Measurements from ENCODE around the gene MARF1. TPM values are rescaled to one million over a fixed set of nuclear protein-coding genes. Genes with fewer than 3 reads are reported as not detected.
"Not testable (repeated sequence)": the region's sequence is repeated elsewhere in the genome, so short reads cannot be mapped to it uniquely, and the experiment has no call there.

MARF1 gene, protein sequence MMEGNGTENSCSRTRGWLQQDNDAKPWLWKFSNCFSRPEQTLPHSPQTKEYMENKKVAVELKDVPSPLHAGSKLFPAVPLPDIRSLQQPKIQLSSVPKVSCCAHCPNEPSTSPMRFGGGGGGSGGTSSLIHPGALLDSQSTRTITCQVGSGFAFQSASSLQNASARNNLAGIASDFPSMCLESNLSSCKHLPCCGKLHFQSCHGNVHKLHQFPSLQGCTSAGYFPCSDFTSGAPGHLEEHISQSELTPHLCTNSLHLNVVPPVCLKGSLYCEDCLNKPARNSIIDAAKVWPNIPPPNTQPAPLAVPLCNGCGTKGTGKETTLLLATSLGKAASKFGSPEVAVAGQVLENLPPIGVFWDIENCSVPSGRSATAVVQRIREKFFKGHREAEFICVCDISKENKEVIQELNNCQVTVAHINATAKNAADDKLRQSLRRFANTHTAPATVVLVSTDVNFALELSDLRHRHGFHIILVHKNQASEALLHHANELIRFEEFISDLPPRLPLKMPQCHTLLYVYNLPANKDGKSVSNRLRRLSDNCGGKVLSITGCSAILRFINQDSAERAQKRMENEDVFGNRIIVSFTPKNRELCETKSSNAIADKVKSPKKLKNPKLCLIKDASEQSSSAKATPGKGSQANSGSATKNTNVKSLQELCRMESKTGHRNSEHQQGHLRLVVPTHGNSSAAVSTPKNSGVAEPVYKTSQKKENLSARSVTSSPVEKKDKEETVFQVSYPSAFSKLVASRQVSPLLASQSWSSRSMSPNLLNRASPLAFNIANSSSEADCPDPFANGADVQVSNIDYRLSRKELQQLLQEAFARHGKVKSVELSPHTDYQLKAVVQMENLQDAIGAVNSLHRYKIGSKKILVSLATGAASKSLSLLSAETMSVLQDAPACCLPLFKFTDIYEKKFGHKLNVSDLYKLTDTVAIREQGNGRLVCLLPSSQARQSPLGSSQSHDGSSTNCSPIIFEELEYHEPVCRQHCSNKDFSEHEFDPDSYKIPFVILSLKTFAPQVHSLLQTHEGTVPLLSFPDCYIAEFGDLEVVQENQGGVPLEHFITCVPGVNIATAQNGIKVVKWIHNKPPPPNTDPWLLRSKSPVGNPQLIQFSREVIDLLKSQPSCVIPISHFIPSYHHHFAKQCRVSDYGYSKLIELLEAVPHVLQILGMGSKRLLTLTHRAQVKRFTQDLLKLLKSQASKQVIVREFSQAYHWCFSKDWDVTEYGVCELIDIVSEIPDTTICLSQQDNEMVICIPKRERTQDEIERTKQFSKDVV (N-terminal part only)
- total RNA-seq: 53.6 TPM
- long read RNA-seq, transcript MARF1-209 (2 exons, 489 nt): major isoform, 5 of 15 reads
- long read RNA-seq, partial matches to known transcripts: 3 of 15 reads
- long read RNA-seq, other reads (novel, unspliced or antisense): 7 of 15 reads

DNA sequence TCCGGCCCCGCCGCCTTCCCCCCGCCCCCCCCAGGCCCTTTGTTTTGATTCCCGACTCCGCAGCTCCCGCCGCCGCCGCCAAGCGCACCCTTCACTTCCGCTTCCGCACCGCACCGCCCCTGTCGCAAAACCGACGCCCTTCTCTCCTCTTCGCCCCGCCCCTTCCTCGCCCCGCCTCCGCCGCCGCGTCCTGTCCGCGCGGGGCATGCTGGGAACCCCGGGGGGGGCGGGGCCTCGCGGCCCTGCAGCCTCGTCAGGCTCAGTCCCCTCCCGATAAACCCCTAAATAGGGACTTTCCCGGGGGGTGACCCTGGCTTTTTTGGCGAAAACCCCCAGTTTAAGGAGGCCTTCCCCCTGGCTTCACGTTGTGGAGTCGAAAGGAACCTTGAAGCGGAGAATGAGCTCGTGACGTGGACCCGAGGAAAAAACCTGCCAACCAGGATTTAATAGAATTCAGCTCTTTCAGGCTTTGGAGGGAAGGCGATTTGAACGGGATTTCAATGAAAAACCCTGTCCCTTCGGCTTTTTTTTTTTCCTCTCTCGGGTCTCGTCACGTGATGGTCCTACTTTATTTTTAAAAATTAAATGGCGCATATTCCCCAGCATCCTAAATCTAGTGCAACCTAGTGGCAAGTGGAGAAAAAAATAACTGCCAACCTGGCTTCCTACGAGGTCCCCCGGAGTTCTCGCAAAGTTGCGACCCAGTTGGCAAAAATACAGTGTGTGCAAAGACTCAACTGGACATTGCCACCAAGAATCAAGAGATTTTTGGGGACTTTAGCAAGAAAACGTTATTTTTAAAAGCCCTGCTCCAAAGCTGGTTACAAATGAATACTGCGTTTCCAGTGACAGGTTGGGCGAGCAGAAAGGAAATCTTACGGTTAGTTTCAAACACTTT is at the start of gene MARF1:
Gene MARF1, minus strand, starts transcription at position 107 of the 898 bp plus-strand sequence. CDS start 3,921 bp downstream, outside the sequence.
- peak; percentile 100 for DNase-seq
- intact Hi-C loops (cut with micrococcal nuclease): no loop called here
- ATAC-seq: peak; percentile 98

DNA sequence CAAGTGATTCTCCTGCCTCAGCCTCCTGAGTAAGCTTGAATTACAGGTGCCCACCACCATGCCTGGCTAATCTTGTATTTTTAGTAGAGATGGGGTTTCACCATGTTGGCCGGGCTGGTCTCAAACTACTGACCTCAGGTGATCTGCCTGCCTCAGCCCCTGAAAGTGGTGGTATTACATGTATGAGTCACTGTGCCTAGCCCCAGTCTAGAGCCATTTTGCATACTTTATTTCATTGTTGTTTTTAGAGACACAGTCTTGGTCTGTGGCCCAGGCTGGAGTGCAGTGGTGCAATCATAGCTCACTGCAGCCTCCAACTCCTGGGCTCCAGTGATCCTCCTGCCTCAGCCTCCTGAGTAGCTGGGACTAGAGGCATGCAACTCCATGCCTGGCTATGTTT is 49.6 kb upstream of the MARF1 start:
- intact Hi-C loops (cut with micrococcal nuclease); ATAC-seq; DNase-seq: not testable (repeated sequence)

DNA sequence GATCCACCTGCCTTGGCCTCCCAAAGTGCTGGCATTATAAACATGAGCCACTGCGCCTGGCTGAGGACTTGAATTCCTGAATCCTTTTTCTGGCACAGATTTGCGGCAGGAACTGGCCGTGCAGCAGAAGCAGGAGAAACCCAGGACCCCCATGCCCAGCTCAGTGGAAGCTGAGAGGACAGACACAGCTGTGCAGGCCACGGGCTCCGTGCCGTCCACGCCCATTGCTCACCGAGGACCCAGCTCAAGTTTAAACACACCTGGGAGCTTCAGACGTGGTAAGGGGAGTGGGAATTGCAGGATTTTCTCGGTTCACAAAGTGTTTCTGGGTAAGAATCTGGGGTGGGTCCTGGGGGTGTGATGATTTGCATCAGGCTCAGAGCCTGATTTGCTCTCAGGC is 48.1 kb upstream of the MARF1 start:
- intact Hi-C loops (cut with micrococcal nuclease): no loop called here
- no peak for ATAC-seq
- DNase-seq: no peak

DNA sequence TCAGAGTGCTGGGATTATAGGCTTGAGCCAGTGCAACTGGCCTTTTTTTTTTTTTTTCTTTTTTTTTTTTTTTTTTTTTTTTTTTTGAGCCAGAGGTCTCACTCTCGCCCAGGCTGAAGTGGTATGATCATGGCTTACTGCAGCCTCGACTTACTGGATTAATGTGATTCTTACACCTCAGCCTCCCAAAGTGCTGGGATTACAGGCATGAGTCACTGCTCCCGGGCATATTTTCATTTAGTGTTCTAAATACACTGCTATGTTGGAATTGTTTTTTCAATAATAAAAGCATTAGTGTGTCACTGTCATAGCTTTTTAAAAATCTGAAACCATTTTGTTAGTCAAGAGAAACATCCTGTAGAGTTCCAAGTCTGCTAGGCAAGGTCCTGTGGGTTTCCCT is 47.3 kb upstream of the MARF1 start:
- ATAC-seq (no peak), DNase-seq (no peak)
- intact Hi-C loops (cut with micrococcal nuclease): no loop called here

DNA sequence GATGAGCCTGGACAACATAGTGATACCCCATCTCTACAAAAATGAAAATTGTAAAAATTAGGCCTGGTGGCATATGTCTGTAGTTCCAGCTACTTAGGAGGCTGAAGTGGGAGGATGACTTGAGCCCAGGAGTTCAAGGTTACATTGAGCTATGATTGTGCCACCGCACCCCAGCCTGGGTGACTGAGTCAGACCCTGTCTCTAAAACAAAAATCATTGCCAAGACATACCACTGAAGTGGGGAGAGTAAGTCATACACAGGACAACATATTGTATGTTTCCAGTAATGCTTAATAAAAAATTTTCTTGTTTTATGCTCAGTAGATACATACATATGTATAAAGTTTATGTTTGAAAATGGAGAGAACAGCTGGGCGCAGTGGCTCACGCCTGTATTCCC is 46.3 kb upstream of the MARF1 start:
- ATAC-seq (no peak), DNase-seq (no peak)
- intact Hi-C loops (cut with micrococcal nuclease): no loop called here

DNA sequence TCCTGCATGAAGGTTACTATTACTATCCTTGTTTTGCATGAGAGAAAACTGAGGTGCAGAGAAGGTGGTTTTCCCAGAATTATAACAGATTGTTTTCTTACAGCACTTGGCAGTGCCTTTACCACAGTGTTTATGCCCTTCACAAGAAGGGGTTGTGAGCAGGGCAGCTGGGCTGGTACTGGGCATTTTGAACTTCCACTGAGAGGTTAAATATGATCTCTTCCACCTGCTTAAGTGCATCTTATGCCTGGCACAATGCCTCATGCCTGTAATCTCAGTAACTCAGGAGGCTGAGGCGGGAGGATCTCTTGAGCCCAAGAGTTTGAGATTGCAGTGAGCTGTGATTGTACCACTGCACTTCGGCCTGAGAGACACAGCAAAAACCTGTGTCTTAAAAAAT is 43.3 kb upstream of the MARF1 start:
- intact Hi-C loops (cut with micrococcal nuclease): no loop called here
- DNase-seq (no peak), ATAC-seq (no peak)

DNA sequence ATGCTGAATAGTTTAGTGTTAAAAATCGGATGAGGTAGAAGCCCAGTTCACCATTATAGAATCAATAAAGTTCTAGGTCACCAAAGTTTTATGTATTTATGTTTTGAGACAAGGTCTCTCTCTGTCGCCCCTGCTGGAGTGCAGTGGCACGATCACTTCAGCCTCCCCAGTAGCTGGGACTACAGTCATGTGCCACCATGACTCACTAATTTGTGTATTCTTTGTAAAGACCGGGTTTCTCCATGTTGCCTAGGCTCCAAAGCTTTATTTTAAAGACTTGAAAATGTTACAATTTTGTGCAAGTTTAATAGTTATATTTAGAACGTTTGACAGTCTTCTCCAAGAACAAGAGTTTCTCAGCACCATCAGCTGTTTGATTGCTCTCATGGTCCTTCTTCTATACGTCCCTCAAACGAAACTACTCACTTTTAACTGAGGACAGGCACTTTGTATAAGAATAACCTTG is 39.2 kb upstream of the MARF1 start:
- DNase-seq (no peak), ATAC-seq (no peak)
- intact Hi-C loops (cut with micrococcal nuclease): no loop called here

DNA sequence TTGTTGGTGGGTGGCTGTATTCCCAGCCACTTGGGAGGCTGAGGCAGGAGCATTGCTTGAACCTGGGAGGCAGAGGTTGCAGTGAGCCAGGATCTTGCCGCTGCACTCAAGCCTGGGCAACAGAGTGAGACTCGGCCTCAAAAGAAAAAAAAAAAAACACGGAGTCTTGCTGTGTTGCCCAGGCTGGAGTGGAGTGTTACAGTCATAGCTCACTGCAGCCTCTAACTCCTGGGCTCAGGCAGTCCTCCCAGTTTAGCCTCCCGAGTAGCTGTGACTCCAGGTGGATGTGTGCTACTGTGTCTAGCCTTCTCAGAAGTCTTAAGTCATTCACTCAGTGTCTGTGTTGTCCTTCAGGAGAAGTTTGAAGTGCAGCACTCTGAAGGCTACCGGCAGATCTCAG is 34.5 kb upstream of the MARF1 start:
- DNase-seq (no peak), ATAC-seq (no peak)
- intact Hi-C loops (cut with micrococcal nuclease): no loop called here

DNA sequence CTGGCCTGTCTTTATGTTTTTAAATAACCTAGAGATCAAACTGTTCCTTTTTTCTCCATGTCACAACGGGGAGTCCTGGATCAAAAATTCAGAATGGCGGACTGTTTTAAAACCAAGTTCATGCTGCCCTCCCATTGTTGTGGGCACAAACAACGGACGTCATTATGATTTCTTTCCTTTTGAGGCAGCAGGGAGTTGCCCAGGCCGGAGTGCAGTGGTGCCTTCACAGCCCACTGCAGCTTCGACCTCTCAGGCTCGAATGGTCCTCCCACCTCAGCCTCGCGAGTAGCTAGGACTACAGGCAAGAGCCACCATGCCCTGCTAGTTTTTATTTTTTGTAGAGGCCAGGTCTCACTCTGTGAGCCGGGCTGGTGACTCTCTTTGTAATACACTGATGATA is 33.6 kb upstream of the MARF1 start:
- DNase-seq (no peak), ATAC-seq (no peak)
- intact Hi-C loops (cut with micrococcal nuclease): no loop called here

DNA sequence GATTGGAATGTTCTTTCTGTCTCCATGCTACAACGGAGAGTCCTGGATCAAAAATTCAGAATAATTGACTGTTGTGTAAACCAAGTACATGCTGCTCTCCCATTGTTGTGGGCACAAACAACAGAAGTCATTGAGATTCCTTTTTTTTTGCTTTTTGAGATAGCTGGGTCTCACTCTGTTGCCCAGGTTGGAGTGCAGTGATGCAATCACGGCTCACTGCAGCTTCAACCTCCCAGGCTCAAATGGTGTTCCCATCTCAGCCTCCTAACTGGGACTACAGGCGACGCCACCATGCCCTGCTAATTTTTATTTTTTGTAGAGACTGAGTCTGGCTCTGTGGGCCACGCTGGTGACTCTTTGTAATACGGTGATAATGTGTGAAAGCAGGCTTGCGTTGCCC is 31.6 kb upstream of the MARF1 start:
- ATAC-seq (no peak), DNase-seq (no peak)
- intact Hi-C loops (cut with micrococcal nuclease): no loop called here

DNA sequence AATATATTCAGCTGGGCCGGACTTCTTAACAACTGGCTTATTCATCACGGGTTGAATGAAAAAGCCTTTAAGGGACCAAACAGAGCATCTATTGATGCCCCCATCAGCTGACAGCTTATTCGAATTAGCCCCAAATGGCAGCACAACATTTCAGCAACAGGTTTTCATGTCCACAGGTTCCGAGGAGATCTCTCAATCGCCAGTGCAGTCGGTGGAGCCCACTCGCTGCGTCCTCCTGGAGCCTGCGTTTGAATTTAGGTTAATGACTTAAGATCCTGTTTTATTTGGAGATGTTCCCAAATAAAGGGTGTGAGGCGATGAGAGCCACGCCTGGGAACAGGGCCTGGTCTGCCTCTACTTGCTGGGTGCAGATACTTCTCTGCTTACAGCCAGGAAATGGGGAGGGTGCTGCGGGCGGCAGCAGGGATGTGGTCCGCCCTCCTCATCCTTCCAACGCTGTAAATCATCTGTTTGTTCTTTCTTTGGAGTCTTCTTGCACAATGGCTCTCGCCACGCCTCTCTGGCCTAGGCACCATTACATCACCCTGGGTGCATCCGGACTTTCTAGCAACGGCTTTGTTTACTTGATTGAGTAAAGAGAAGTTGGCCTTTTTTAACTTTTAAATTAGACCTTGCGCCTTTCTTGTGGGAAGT is 29.7 kb upstream of the MARF1 start:
- ATAC-seq (peak; percentile 98), DNase-seq (peak; percentile 91)
- intact Hi-C loops (cut with micrococcal nuclease): no loop called here

DNA sequence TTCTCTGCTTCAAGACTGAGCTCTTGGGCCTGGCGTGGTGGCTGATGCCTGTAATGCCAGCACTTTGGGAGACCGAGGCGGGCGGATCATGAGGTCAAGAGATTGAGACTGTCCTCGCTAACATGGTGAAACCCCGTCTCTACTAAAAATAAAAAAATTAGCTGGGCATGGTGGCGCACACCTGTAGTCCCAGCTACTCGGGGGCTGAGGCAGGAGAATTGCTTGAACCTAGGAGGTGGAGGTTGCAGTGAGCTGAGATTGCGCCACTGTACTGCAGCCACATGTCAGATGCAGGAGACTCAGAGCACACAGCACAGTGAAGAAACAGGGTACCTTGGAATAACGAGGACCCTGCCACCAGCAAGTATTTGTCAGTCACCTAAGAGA is 29.2 kb upstream of the MARF1 start:
- ATAC-seq: peak; percentile 2
- intact Hi-C loops (cut with micrococcal nuclease); DNase-seq: not testable (repeated sequence)

DNA sequence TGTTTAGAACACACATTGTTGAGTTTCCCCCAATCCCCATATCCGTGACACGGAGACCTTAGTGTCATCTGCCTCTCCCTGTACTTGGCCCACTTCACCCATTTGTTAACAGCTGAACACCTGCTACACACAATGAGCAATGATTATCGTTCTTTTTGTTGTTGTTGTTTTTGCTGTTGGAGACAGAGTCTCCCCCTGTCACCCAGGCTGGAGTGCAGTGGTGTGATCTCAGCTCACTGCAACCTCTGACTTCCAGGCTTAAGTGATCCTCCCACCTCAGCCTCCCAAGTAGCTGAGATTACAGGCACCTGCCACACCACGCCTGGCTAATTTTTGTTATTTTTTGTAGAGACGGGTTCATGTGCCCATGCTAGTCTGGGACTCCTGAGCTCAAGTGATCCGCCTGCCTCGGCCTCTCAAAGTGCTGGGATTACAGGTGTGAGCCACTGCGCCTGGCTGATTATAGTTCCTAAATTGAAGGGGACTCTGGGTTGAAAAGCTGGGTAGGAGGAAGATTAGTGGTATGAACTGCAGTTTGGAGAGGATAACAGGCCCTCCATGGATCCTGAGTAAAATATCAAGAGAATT is 28.7 kb upstream of the MARF1 start:
- DNase-seq (no peak), ATAC-seq (no peak)
- intact Hi-C loops (cut with micrococcal nuclease): no loop called here

DNA sequence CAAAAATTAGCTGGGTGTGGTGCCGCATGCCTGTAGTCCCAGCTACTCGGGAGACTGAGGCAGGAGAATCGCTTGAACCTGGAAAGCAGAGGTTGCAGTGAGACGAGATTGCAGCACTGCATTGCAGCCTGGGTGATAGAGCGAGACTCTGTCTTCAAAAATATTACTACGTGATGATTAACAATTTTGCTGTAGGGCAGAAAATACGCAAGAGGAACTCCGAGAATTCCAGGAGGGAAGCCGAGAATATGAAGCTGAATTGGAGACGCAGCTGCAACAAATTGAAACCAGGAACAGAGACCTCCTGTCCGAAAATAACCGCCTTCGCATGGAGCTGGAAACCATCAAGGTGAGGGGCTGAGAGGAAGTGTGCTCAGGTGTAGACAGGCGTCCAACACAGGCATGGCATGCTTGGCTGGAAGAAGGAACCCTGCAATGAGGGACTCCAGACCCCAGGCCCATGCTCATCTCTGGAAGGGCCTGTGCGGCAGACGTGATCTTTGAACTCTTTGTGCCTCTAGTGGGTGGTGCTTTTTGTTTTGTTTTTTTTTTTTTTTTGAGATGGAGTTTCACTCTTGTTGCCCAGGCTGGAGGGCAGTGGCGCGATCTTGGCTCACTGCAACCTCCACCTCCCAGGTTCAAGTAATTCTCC is 24.3 kb upstream of the MARF1 start:
- intact Hi-C loops (cut with micrococcal nuclease): no loop called here
- no peak for ATAC-seq
- no peak for DNase-seq

DNA sequence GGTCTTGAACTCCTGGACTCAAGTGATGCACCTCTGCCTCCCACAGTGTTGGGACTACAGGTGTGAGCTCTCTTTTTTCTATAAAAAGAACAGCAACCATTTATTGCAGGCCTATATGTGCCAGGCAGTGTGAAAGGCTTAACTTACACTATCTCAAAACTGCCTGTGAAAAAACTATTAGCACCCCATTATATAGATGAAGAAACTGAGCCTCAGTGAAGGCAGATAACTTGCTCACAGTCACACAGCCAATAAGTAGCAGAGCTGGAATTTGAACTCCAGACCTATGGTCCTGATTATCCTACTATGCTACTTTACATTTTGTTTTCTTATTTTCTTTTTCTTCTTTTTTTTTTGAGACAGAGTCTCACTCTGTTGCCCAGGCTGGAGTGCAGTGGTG is 22.2 kb upstream of the MARF1 start:
- intact Hi-C loops (cut with micrococcal nuclease): no loop called here
- ATAC-seq (no peak), DNase-seq (no peak)

DNA sequence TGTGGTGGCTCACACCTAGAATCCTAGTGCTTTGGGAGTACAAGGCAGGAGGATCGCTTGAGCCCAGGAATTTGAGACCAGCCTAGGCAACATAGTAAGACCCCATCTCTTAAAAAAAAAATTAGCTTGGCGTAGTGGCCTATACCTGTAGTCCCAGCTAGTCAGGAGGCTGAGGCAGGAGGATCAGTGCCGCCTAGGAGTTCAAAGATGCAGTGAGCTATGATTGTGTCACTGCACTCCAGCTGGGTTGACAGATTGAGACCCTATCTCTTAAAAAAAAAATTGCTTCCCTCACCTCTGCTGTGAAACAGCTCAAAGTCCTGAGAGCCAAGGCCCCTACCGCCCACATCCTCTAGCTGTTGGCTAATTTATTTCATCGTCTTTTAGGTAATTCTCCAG is 17.2 kb upstream of the MARF1 start:
- DNase-seq (no peak), ATAC-seq (no peak)
- intact Hi-C loops (cut with micrococcal nuclease): no loop called here

DNA sequence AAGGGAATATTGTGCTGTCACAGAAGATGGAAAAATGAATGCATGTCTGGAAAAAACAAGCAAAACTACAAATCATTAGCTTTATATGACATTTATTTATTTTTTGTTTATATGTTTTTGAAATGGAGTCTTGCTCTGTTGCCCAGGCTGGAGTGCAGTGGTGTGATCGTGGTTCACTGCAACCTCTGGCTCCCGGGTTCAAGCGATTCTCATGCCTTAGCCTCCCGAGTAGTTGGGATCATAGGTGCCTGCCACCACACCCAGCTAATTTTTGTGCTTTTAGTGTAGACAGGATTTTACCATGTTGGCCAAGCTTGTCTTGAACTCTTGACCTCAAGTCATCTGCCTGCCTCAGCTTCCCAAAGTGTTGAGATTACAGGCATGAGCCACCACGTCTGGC is 15.6 kb upstream of the MARF1 start:
- intact Hi-C loops (cut with micrococcal nuclease): no loop called here
- no peak for DNase-seq
- no peak for ATAC-seq
